ENCODE data around the gene PDE8B.

PDE8B gene

DNA sequence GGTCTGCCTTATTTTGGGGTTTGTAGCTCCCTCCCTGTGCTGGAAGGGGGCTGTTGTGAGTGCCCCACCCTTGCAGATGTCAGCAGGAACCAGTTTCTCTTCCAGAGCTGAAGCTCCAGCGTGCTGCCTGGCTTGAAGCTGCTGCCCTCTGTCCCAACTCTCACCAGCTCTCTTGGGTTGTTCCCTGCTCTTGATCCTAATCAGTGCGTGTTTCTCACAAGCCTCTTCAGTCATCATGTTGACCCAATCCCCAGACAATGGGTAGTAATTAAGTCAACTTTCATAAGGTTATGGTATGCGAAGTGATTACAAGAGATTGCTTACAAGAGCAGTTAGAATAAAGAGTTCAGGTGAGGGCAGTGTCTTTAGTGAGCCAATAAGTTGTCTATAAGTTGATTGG is 57.0 kb downstream of the PDE8B start:
- Histone ChIP-seq H3K27ac (ENCODE audit: low read length) (no peak overlapping the region), H3K4me2 (ENCODE audit: low read length) (no peak overlapping the region), H4K20me1 (ENCODE audit: insufficient read depth, low read length) (no peaks in the 10 kb centered on the region), H3K4me1 (ENCODE audit: low read length) (peaks cover 7% of the 10 kb centered on the region), H3K27me3 (ENCODE audit: low read depth, low read length) (no peaks in the 10 kb centered on the region), H3K4me3 (ENCODE audit: low read length) (no peak overlapping the region), H3K36me3 (replicated peaks; ENCODE audit: low read depth, low read length) (no peaks in the 10 kb centered on the region), H3K9me3 (ENCODE audit: insufficient read depth, low read length) (no peaks in the 10 kb centered on the region), H3K9ac (ENCODE audit: low read length) (no peak overlapping the region), H2AFZ (ENCODE audit: low read depth, low read length) (no peak overlapping the region), H3K79me2 (ENCODE audit: low read length) (no peaks in the 10 kb centered on the region)
- TF ChIP-seq EZH2phosphoT487 (IDR thresholded peaks at IDR 0.05; ENCODE audit: low read depth) = no peak
- TF ChIP-seq, protein P1, sequence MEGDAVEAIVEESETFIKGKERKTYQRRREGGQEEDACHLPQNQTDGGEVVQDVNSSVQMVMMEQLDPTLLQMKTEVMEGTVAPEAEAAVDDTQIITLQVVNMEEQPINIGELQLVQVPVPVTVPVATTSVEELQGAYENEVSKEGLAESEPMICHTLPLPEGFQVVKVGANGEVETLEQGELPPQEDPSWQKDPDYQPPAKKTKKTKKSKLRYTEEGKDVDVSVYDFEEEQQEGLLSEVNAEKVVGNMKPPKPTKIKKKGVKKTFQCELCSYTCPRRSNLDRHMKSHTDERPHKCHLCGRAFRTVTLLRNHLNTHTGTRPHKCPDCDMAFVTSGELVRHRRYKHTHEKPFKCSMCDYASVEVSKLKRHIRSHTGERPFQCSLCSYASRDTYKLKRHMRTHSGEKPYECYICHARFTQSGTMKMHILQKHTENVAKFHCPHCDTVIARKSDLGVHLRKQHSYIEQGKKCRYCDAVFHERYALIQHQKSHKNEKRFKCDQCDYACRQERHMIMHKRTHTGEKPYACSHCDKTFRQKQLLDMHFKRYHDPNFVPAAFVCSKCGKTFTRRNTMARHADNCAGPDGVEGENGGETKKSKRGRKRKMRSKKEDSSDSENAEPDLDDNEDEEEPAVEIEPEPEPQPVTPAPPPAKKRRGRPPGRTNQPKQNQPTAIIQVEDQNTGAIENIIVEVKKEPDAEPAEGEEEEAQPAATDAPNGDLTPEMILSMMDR (IDR thresholded peaks at IDR 0.05; ENCODE audit: low read depth, low read length) = no peak

DNA sequence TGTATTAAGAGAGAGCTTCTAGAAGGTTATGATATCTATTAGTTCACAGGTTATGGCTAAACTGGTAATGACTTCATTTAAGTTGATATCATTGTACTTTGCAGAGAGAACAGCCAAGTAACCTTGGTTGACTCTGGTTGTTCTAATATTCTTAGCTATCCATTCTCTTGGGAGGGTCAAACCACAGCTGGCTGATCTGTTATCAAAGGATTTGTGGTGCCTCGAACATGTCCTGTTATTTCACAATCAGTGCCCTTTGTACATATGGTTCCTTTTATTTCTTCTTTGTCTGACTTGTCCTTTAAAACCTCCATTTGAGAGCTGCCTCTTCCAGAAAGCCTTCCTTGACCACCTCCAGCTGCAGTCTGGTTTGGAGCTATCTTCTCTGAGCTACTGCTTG is 61.7 kb downstream of the PDE8B start:
- no peaks in the 10 kb centered on the region for H3K36me3 ChIP-seq (replicated peaks; ENCODE audit: low read depth, low read length)
- H3K27me3 ChIP-seq (ENCODE audit: low read depth, low read length) = no peaks in the 10 kb centered on the region
- H3K9ac ChIP-seq (ENCODE audit: low read length) = no peak overlapping the region
- no peaks in the 10 kb centered on the region for H4K20me1 ChIP-seq (ENCODE audit: insufficient read depth, low read length)
- H3K4me2 ChIP-seq (ENCODE audit: low read length) = no peak overlapping the region
- no peak for TF ChIP-seq EZH2phosphoT487 (IDR thresholded peaks at IDR 0.05; ENCODE audit: low read depth)
- TF ChIP-seq, protein P1 (IDR thresholded peaks at IDR 0.05; ENCODE audit: low read depth, low read length) = no peak
- H3K4me3 ChIP-seq (ENCODE audit: low read length) = no peak overlapping the region
- H3K79me2 ChIP-seq (ENCODE audit: low read length) = no peaks in the 10 kb centered on the region
- H2AFZ ChIP-seq (ENCODE audit: low read depth, low read length) = no peak overlapping the region
- no peak overlapping the region for H3K27ac ChIP-seq (ENCODE audit: low read length)
- no peaks in the 10 kb centered on the region for H3K4me1 ChIP-seq (ENCODE audit: low read length)
- no peaks in the 10 kb centered on the region for H3K9me3 ChIP-seq (ENCODE audit: insufficient read depth, low read length)

DNA sequence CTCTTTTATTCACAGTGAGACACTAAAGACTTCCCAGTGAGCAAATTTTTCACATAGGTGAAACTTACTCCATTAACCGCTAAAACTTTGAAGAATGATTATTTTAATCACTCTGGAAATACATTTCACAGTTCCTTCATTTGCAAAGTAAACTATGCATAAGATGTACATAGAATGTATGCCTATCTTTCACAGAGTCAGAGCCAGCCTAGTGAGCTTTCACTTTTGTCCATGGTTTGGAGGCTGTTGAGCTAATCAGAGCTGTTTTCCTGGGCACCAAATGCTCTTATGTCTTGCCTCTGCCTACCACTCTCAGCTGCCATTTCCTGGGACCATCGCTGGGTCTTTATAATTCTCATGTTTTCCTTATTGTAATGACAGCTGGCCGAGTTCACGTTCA is 67.3 kb downstream of the PDE8B start:
- no peak overlapping the region for H3K27ac ChIP-seq (ENCODE audit: low read length)
- no peak overlapping the region for H3K9ac ChIP-seq (ENCODE audit: low read length)
- no peaks in the 10 kb centered on the region for H3K36me3 ChIP-seq (replicated peaks; ENCODE audit: low read depth, low read length)
- no peaks in the 10 kb centered on the region for H3K79me2 ChIP-seq (ENCODE audit: low read length)
- H3K9me3 ChIP-seq (ENCODE audit: insufficient read depth, low read length) = no peaks in the 10 kb centered on the region
- H3K27me3 ChIP-seq (ENCODE audit: low read depth, low read length) = no peaks in the 10 kb centered on the region
- TF ChIP-seq, protein P1 (IDR thresholded peaks at IDR 0.05; ENCODE audit: low read depth, low read length) = no peak
- no peak for TF ChIP-seq EZH2phosphoT487 (IDR thresholded peaks at IDR 0.05; ENCODE audit: low read depth)
- H3K4me3 ChIP-seq (ENCODE audit: low read length) = no peak overlapping the region
- H3K4me2 ChIP-seq (ENCODE audit: low read length) = no peak overlapping the region
- peaks cover 7% of the 10 kb centered on the region for H3K4me1 ChIP-seq (ENCODE audit: low read length)
- H4K20me1 ChIP-seq (ENCODE audit: insufficient read depth, low read length) = no peaks in the 10 kb centered on the region
- no peak overlapping the region for H2AFZ ChIP-seq (ENCODE audit: low read depth, low read length)

DNA sequence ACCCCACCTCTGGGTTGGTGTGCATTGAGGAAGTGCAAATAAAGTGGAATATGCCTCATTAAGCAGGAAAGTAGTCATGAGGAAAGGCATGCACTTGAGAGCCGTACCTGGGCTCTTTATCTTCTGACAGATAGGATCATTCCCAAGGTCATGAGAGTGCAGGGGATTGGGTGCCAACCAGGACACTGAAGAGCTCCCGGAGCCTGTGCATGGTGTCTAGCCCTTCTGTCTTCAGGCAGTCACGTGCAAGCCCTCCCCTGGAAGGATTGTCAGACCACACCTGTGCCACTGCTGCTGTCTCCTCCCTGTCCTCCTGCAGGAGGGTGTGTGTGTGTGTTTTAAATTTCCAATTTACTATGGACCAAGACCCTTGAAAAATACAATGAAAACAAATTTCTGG is 69.6 kb downstream of the PDE8B start:
- Histone ChIP-seq H3K9ac (ENCODE audit: low read length) (no peak overlapping the region), H3K4me3 (ENCODE audit: low read length) (no peak overlapping the region), H3K4me1 (ENCODE audit: low read length) (peaks cover 7% of the 10 kb centered on the region), H3K27me3 (ENCODE audit: low read depth, low read length) (no peaks in the 10 kb centered on the region), H3K9me3 (ENCODE audit: insufficient read depth, low read length) (no peaks in the 10 kb centered on the region), H3K79me2 (ENCODE audit: low read length) (no peaks in the 10 kb centered on the region), H3K4me2 (ENCODE audit: low read length) (no peak overlapping the region), H3K27ac (ENCODE audit: low read length) (no peak overlapping the region), H3K36me3 (replicated peaks; ENCODE audit: low read depth, low read length) (no peaks in the 10 kb centered on the region), H2AFZ (ENCODE audit: low read depth, low read length) (no peak overlapping the region), H4K20me1 (ENCODE audit: insufficient read depth, low read length) (no peaks in the 10 kb centered on the region)
- TF ChIP-seq EZH2phosphoT487 (IDR thresholded peaks at IDR 0.05; ENCODE audit: low read depth) = no peak
- TF ChIP-seq, protein P1 (IDR thresholded peaks at IDR 0.05; ENCODE audit: low read depth, low read length) = no peak
